ENCODE data around the gene POC5. TPM values are rescaled to one million over a fixed set of nuclear protein-coding genes. Genes with fewer than 3 reads are reported as not detected.

POC5 gene
- total and polyA plus RNA-seq, 2 donors from 2014 or later: 6.1 to 12.1 TPM

GRCh38 chr5:75630875-75631274 lies 86.4 kb downstream of the POC5 start:
- Histone ChIP-seq H3K4me1 (ENCODE audit: control insufficient read depth in 2 of 3, insufficient read depth in 2 of 3, low read depth in 1 of 3, low read length in 3 of 3) (no peaks in the 10 kb centered on the region), H3K36me3 (ENCODE audit: control insufficient read depth in 2 of 3, insufficient read depth in 3 of 3, low read length in 3 of 3) (no peaks in the 10 kb centered on the region), H3K9me3 (ENCODE audit: control insufficient read depth in 2 of 3, insufficient read depth in 1 of 3, low read length in 3 of 3) (no peaks in the 10 kb centered on the region), H3K27me3 (ENCODE audit: control insufficient read depth, insufficient read depth, low read length) (no peaks in the 10 kb centered on the region), H3K27ac (ENCODE audit: low read depth in 2 of 2, low read length in 2 of 2) (no peak overlapping the region), H3K9ac (ENCODE audit: low read length in 3 of 3) (no peak overlapping the region), H3K4me3 (ENCODE audit: low read length in 3 of 3) (no peak overlapping the region)
- DNase-seq (no peak), FAIRE-seq (no peak)
- intact Hi-C loops (cut with DNase I): no loop called here
- TF ChIP-seq CTCF (IDR thresholded peaks at IDR 0.05; ENCODE audit: borderline replicate concordance, extremely low read depth, insufficient read depth): no peak

GRCh38 chr5:75627801-75628200 lies 89.4 kb downstream of the POC5 start:
- H3K27me3 ChIP-seq (ENCODE audit: control insufficient read depth, insufficient read depth, low read length): no peaks in the 10 kb centered on the region
- H3K4me1 ChIP-seq (ENCODE audit: control insufficient read depth in 2 of 3, insufficient read depth in 2 of 3, low read depth in 1 of 3, low read length in 3 of 3): no peaks in the 10 kb centered on the region
- no peak for FAIRE-seq
- H3K9ac ChIP-seq (ENCODE audit: low read length in 3 of 3): no peak overlapping the region
- H3K36me3 ChIP-seq (ENCODE audit: control insufficient read depth in 2 of 3, insufficient read depth in 3 of 3, low read length in 3 of 3): no peaks in the 10 kb centered on the region
- no peak overlapping the region for H3K4me3 ChIP-seq (ENCODE audit: low read length in 3 of 3)
- no peak for TF ChIP-seq CTCF (IDR thresholded peaks at IDR 0.05; ENCODE audit: borderline replicate concordance, extremely low read depth, insufficient read depth)
- no peak overlapping the region for H3K27ac ChIP-seq (ENCODE audit: low read depth in 2 of 2, low read length in 2 of 2)
- intact Hi-C loops (cut with DNase I): no loop called here
- DNase-seq: no peak
- no peaks in the 10 kb centered on the region for H3K9me3 ChIP-seq (ENCODE audit: control insufficient read depth in 2 of 3, insufficient read depth in 1 of 3, low read length in 3 of 3)

GRCh38 chr5:75626959-75627358 lies 90.3 kb downstream of the POC5 start:
- Histone ChIP-seq H3K27me3 (ENCODE audit: control insufficient read depth, insufficient read depth, low read length) (no peaks in the 10 kb centered on the region), H3K36me3 (ENCODE audit: control insufficient read depth in 2 of 3, insufficient read depth in 3 of 3, low read length in 3 of 3) (no peaks in the 10 kb centered on the region), H3K4me1 (ENCODE audit: control insufficient read depth in 2 of 3, insufficient read depth in 2 of 3, low read depth in 1 of 3, low read length in 3 of 3) (no peaks in the 10 kb centered on the region), H3K9me3 (ENCODE audit: control insufficient read depth in 2 of 3, insufficient read depth in 1 of 3, low read length in 3 of 3) (no peaks in the 10 kb centered on the region), H3K9ac (ENCODE audit: low read length in 3 of 3) (no peak overlapping the region), H3K4me3 (ENCODE audit: low read length in 3 of 3) (no peak overlapping the region), H3K27ac (ENCODE audit: low read depth in 2 of 2, low read length in 2 of 2) (no peak overlapping the region)
- TF ChIP-seq CTCF (IDR thresholded peaks at IDR 0.05; ENCODE audit: borderline replicate concordance, extremely low read depth, insufficient read depth): no peak
- DNase-seq (no peak), FAIRE-seq (no peak)
- intact Hi-C loops (cut with DNase I): no loop called here

Other genes with a start within 250 kb of the POC5 start
- gene CERT1, start 205.8 kb downstream of the POC5 start, total RNA-seq: 50.1 TPM
- gene CERT1, start 205.8 kb downstream of the POC5 start, polyA plus RNA-seq (ENCODE audit: insufficient read depth, low read depth, low replicate concordance): 14.5 TPM
- gene POLK, start 205.5 kb downstream of the POC5 start, total RNA-seq: 38.5 TPM
- gene POLK, start 205.5 kb downstream of the POC5 start, polyA plus RNA-seq (ENCODE audit: insufficient read depth, low read depth, low replicate concordance): 6.6 TPM
- 3.1 TPM for gene ANKDD1B, start 106.0 kb downstream of the POC5 start, total RNA-seq
- gene ANKDD1B, start 106.0 kb downstream of the POC5 start, polyA plus RNA-seq (ENCODE audit: insufficient read depth, low read depth, low replicate concordance): 2.3 TPM